Neuronal stem cell (in vitro differentiated cells): ENCODE results near the gene LIMS1.
A peak's percentile ranks its signal among the peaks of the same experiment; 100 is the strongest.
"Not testable (repeated sequence)": the region's sequence is repeated elsewhere in the genome, so short reads cannot be mapped to it uniquely, and the experiment has no call there.

ENCODE experiments used
- DNase-seq: peaks from one replicate; pipeline ENCODE4 v3.0.0-alpha.2; 2013; ENCODE audit warnings: low spot score
- H2AFZ ChIP-seq: one replicate; pipeline ENCODE4 v1.6.1; 2013; ENCODE audit warnings: mild to moderate bottlenecking, low read length, inconsistent platforms
- H2AK5ac ChIP-seq: 2 replicates; pipeline ENCODE4 v1.6.1; 2013; ENCODE audit warnings: low read depth, mild to moderate bottlenecking, inconsistent platforms, low read length, moderate library complexity, mixed read lengths
- H2BK120ac ChIP-seq: 2 replicates; pipeline ENCODE4 v1.6.1; 2013; ENCODE audit warnings: low read depth, mild to moderate bottlenecking, inconsistent platforms, low read length, moderate library complexity, mixed read lengths
- H2BK12ac ChIP-seq: one replicate; pipeline ENCODE4 v1.6.1; 2013; ENCODE audit warnings: low read length, inconsistent platforms
- H2BK15ac ChIP-seq: 2 replicates; pipeline ENCODE4 v1.6.1; 2013; ENCODE audit warnings: mild to moderate bottlenecking, low read length, inconsistent platforms, mixed read lengths
- H2BK5ac ChIP-seq: one replicate; pipeline ENCODE4 v1.6.1; 2013; ENCODE audit warnings: inconsistent platforms, mild to moderate bottlenecking, low read length, moderate library complexity
- H3K14ac ChIP-seq: one replicate; pipeline ENCODE4 v1.6.1; 2013; ENCODE audit warnings: low read length, inconsistent platforms
- H3K18ac ChIP-seq: 2 replicates; pipeline ENCODE4 v1.6.1; 2013; ENCODE audit warnings: low read length, inconsistent platforms
- H3K23ac ChIP-seq: 2 replicates; pipeline ENCODE4 v1.6.1; 2013; ENCODE audit warnings: low read depth, mild to moderate bottlenecking, mixed read lengths, low read length, inconsistent platforms; ENCODE audit not compliant: poor library complexity
- H3K27ac ChIP-seq: replicated peaks from 3 replicates; pipeline ENCODE4 v1.5.1; 2013; ENCODE audit warnings: low read length, inconsistent platforms
- H3K27me3 ChIP-seq, 3 experiments: 2 replicates each; pipeline ENCODE4 v1.6.1; 2013; ENCODE audit warnings: low read length in 3 of 3, mild to moderate bottlenecking in 2 of 3, inconsistent platforms in 1 of 3, low read depth in 1 of 3, mixed read lengths in 1 of 3, moderate library complexity in 1 of 3; ENCODE audit not compliant: control insufficient read depth in 3 of 3, insufficient read depth in 3 of 3
- H3K36me3 ChIP-seq, 2 donors: replicated peaks in 1 of 2; 2 replicates each; pipeline ENCODE4 v1.6.1; 2013; ENCODE audit warnings: low read length in 2 of 2; ENCODE audit not compliant: control insufficient read depth in 2 of 2, insufficient read depth in 2 of 2
- H3K4ac ChIP-seq: 2 replicates; pipeline ENCODE4 v1.6.1; 2013; ENCODE audit warnings: inconsistent platforms, mild to moderate bottlenecking, low read length, moderate library complexity
- H3K4me1 ChIP-seq, 2 donors: 1 replicate in 1 of 2; 2 replicates in 1 of 2; pipeline ENCODE4 v1.6.1; 2013; ENCODE audit warnings: low read length in 2 of 2, low read depth in 1 of 2; ENCODE audit not compliant: control insufficient read depth in 2 of 2, insufficient read depth in 1 of 2
- H3K4me2 ChIP-seq: one replicate; pipeline ENCODE4 v1.6.1; 2013; ENCODE audit warnings: mild to moderate bottlenecking, low read length, inconsistent platforms; ENCODE audit not compliant: insufficient read depth, poor library complexity, severe bottlenecking
- H3K4me3 ChIP-seq, 2 donors: 2 replicates each; pipeline ENCODE4 v1.5.1; 2013; ENCODE audit warnings: low read length in 2 of 2, mild to moderate bottlenecking in 2 of 2, inconsistent platforms in 1 of 2, moderate library complexity in 1 of 2
- H3K79me1 ChIP-seq: one replicate; pipeline ENCODE4 v1.6.1; 2013; ENCODE audit warnings: low read depth, mild to moderate bottlenecking, inconsistent platforms, low read length, moderate library complexity
- H3K9ac ChIP-seq: one replicate; pipeline ENCODE4 v1.6.1; 2013; ENCODE audit warnings: mild to moderate bottlenecking, low read depth, low read length, inconsistent platforms; ENCODE audit not compliant: poor library complexity
- H3K9me3 ChIP-seq, 2 donors: replicated peaks in 1 of 2; 2 replicates each; pipeline versions ENCODE3 to v1.6.1; 2013; ENCODE audit warnings: low read length in 2 of 2, mild to moderate bottlenecking in 2 of 2, inconsistent platforms in 1 of 2, low read depth in 1 of 2, mixed read lengths in 1 of 2, moderate library complexity in 1 of 2; ENCODE audit not compliant: control insufficient read depth in 2 of 2, insufficient read depth in 1 of 2
- H4K8ac ChIP-seq: one replicate; pipeline ENCODE4 v1.6.1; 2013; ENCODE audit warnings: low read depth, mild to moderate bottlenecking, inconsistent platforms, low read length, moderate library complexity
- H4K91ac ChIP-seq: one replicate; pipeline ENCODE4 v1.6.1; 2013; ENCODE audit warnings: low read length, low read depth, mild to moderate bottlenecking, inconsistent platforms; ENCODE audit not compliant: poor library complexity
- WGBS, 2 donors: extraction: QIAGEN DNeasy Blood & Tissue Kit; methylation state at CpG; one replicate each; pipeline ENCODE4 v1.1.7; 2013; ENCODE audit warnings: missing lambda C conversion rate in 2 of 2, mixed read lengths in 1 of 2; ENCODE audit not compliant: insufficient read length in 2 of 2, insufficient replicate concordance in 1 of 2; ENCODE audit errors: extremely low coverage in 2 of 2; 5-methylcytosine and 5-hydroxymethylcytosine counted together

Gene LIMS1

DNA sequence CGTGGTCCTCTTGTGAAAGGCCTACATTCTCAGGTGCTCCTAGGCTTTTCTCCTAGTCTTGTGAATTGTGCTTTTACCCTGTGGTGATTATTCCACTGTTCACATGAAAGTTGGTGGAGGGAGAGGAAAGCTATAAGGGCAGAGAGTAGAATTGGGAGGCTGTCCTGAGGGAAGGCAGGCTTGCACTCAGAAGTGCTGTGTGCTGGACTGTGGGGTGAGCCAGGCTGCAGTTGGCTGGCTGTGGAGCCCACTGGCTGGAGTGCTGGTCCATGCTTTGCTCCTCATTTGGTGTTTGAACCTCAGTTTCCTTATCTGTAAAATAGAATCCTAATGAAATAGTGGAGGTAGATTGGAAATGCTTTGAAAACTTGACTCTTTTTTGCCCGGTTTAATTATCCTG lies 21.3 kb downstream of the LIMS1 start:
- no peaks in the 10 kb centered on the region for H3K9me3 ChIP-seq
- no peak overlapping the region for H3K27ac ChIP-seq
- H3K9ac ChIP-seq = no peak overlapping the region
- H3K4ac ChIP-seq = no peak overlapping the region
- H2BK12ac ChIP-seq = no peak overlapping the region
- H3K18ac ChIP-seq = no peak overlapping the region
- peaks cover 6 to 7% of the 10 kb centered on the region in 2 donors for H3K4me1 ChIP-seq
- no peaks in the 10 kb centered on the region for H3K27me3 ChIP-seq
- no peak overlapping the region for H2AK5ac ChIP-seq
- no peak overlapping the region for H4K91ac ChIP-seq
- H3K4me2 ChIP-seq = no peak overlapping the region
- H3K23ac ChIP-seq = peak overlapping the region; percentile 70
- no peak overlapping the region for H2BK120ac ChIP-seq
- no CpG with 5 or more reads among the region's 2 CpGs for WGBS, 2 donors
- no peak overlapping the region for H4K8ac ChIP-seq
- no peak overlapping the region for H2BK5ac ChIP-seq
- no peak overlapping the region for H3K14ac ChIP-seq
- peaks cover 3% of the 10 kb centered on the region for H3K79me1 ChIP-seq
- H2BK15ac ChIP-seq = no peak overlapping the region
- no peak for DNase-seq
- no peaks in the 10 kb centered on the region for H3K36me3 ChIP-seq
- H2AFZ ChIP-seq = no peak overlapping the region
- H3K4me3 ChIP-seq = no peak overlapping the region

DNA sequence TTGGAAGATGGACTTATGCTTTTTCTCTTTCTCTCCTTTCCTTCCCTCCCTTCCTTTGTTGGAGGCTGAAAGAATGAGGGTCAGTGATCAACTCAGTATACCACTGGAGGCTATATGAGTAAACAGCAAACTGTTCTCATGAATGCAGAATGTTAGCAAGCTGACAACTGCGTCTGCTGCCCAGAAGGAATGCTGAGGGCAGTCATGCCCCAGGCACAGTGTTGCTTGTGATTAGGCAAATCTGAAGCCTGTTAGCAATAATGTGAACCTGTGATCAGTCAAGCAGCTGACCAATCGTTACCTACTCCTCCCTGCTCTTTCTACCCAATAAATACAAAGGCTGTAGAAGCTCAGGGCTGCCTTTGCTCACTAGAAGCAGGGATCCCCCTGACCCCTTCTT lies 22.3 kb downstream of the LIMS1 start:
- WGBS, 2 donors = no CpG with 5 or more reads among the region's 2 CpGs
- H3K4ac ChIP-seq, H3K9me3 ChIP-seq, H3K36me3 ChIP-seq, H3K14ac ChIP-seq, H4K91ac ChIP-seq, H3K23ac ChIP-seq, DNase-seq, H2AK5ac ChIP-seq, H3K4me2 ChIP-seq, H2BK12ac ChIP-seq, H3K9ac ChIP-seq, H2BK120ac ChIP-seq, H3K79me1 ChIP-seq, H3K4me1 ChIP-seq, H3K27ac ChIP-seq, H3K18ac ChIP-seq, H2AFZ ChIP-seq, H4K8ac ChIP-seq, H2BK15ac ChIP-seq, H3K27me3 ChIP-seq, H3K4me3 ChIP-seq, H2BK5ac ChIP-seq: not testable (repeated sequence)

DNA sequence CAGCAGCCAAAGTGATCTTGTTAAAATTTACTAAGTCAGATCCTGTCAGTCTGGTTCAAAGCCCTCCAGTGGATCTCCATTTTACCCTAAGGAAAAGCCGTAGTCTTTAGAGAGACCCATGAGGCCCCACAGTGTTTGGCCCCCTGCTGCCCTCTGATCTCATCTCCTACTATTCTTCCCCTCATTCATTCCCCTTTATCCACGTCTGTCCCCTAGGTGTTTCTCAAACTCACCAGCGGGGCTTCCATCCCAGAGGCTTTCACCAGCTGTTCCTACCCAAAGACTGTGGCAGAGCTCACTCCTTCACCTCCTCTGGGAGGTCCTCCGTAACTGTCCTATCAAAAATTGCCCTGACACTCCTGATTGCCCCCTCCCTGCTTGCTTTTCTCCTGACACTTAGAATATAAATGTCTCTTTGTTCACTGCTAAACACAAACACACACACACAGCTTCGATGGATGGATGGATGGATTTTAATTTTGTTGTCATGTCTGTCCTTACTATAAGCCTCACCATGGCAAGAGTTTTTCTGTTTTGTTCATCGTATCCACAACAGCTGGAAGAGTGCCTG lies 26.1 kb downstream of the LIMS1 start:
- peaks cover 3% of the 10 kb centered on the region for H3K79me1 ChIP-seq
- H3K4me2 ChIP-seq = no peak overlapping the region
- peaks cover 7 to 8% of the 10 kb centered on the region in 2 donors for H3K4me1 ChIP-seq
- H3K36me3 ChIP-seq = no peaks in the 10 kb centered on the region
- no peak overlapping the region for H2BK120ac ChIP-seq
- no CpG with 5 or more reads among the region's 6 CpGs for WGBS, 2 donors
- H2BK12ac ChIP-seq = no peak overlapping the region
- no peak overlapping the region for H2BK15ac ChIP-seq
- peaks cover 0 to 16% of the 10 kb centered on the region in 2 donors for H3K9me3 ChIP-seq
- no peak overlapping the region for H3K9ac ChIP-seq
- H2AFZ ChIP-seq = no peak overlapping the region
- H3K27ac ChIP-seq = no peak overlapping the region
- H2AK5ac ChIP-seq = no peak overlapping the region
- no peaks in the 10 kb centered on the region for H3K27me3 ChIP-seq
- no peak overlapping the region for H3K18ac ChIP-seq
- H3K14ac ChIP-seq = no peak overlapping the region
- no peak overlapping the region for H2BK5ac ChIP-seq
- H4K8ac ChIP-seq = no peak overlapping the region
- no peak for DNase-seq
- no peak overlapping the region for H3K4ac ChIP-seq
- no peak overlapping the region for H4K91ac ChIP-seq
- no peak overlapping the region for H3K23ac ChIP-seq
- H3K4me3 ChIP-seq = no peak overlapping the region

DNA sequence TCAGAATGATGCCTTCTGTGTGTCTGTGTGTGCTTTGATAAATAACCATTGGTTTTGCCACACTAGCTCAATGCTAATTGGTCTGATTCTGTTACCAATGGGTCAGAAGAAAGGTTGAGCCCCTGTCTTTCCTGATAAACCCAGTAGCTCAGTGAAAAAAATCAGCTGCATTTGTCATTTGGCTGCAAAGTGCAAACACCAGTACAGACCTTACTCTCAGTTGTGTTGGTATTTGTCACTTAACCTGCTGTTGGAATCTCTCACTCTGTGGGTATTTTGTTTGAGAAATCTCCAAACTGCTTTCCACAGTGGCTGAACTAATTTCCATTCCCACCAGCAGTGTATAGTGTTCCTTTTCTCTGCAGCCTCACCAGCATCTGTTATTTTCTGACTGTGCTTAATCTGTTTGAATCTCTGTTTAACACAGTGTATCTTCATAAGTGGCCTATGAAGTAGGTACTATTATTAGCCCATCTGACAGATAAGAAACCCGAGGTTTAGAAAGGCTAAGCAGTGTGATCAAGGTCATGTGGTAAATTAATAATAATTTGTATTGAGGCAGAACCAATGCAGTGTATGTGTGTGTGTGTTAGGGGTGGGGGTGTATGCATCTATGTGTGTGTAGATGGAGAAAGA lies 26.7 kb downstream of the LIMS1 start:
- H4K8ac ChIP-seq = no peak overlapping the region
- H3K27me3 ChIP-seq = no peaks in the 10 kb centered on the region
- no peak overlapping the region for H3K4me2 ChIP-seq
- no peak overlapping the region for H2AFZ ChIP-seq
- no peak overlapping the region for H3K4ac ChIP-seq
- H3K4me3 ChIP-seq = no peak overlapping the region
- H4K91ac ChIP-seq = no peak overlapping the region
- DNase-seq = no peak
- H3K14ac ChIP-seq = no peak overlapping the region
- no peak overlapping the region for H3K18ac ChIP-seq
- H2BK12ac ChIP-seq = no peak overlapping the region
- no peaks in the 10 kb centered on the region for H3K36me3 ChIP-seq
- no peak overlapping the region for H2AK5ac ChIP-seq
- no peaks in the 10 kb centered on the region for H3K79me1 ChIP-seq
- peaks cover 0 to 16% of the 10 kb centered on the region in 2 donors for H3K9me3 ChIP-seq
- H3K23ac ChIP-seq = no peak overlapping the region
- peaks cover 7 to 10% of the 10 kb centered on the region in 2 donors for H3K4me1 ChIP-seq
- H2BK5ac ChIP-seq = no peak overlapping the region
- H2BK120ac ChIP-seq = no peak overlapping the region
- H3K9ac ChIP-seq = no peak overlapping the region
- no CpG with 5 or more reads among the region's 1 CpG for WGBS, 2 donors
- no peak overlapping the region for H2BK15ac ChIP-seq
- no peak overlapping the region for H3K27ac ChIP-seq
